Activated CD4-positive, alpha-beta T cell treated with anti-CD3 and anti-CD28 coated beads for 36 hours (primary cell): Measurements from ENCODE around the gene ITGA5. TPM values are rescaled to one million over a fixed set of nuclear protein-coding genes. Genes with fewer than 3 reads are reported as not detected.
A peak's percentile ranks its signal among the peaks of the same experiment; 100 is the strongest.

ENCODE experiments used
- ATAC-seq: fragments of 200-7000 bp; cut with Tn5 transposase; one replicate; pipeline ENCODE4 v1.10.0; 2021; ENCODE audit warnings: mild to moderate bottlenecking, moderate library complexity
- CTCF ChIA-PET: fragments of 350-600 bp; sonication (Branson Sonifier 250); formaldehyde crosslinking; loops from one replicate; lab custom pipeline; 2021; ENCODE audit warnings: antibody characterized with exemption; lab: Charles Lee
- POLR2A ChIA-PET: fragments of 350-600 bp; sonication (Branson Sonifier 250); formaldehyde crosslinking; loops from one replicate; lab custom pipeline; 2021; ENCODE audit warnings: antibody characterized with exemption, inconsistent platforms; lab: Charles Lee
- DNase-seq: peaks from one replicate; pipeline ENCODE4 v3.0.0-alpha.2; 2020
- H3K27ac Mint-ChIP-seq: one replicate; pipeline ENCODE4 v1.8.0; 2021; ENCODE audit warnings: mixed read lengths
- H3K27me3 Mint-ChIP-seq: one replicate; pipeline ENCODE4 v1.8.0; 2021; ENCODE audit warnings: mixed read lengths
- H3K36me3 Mint-ChIP-seq: one replicate; pipeline ENCODE4 v1.8.0; 2021; ENCODE audit warnings: low read depth, mixed read lengths
- H3K4me1 Mint-ChIP-seq: one replicate; pipeline ENCODE4 v1.8.0; 2021; ENCODE audit warnings: mixed read lengths
- H3K4me3 Mint-ChIP-seq: one replicate; pipeline ENCODE4 v1.8.0; 2021; ENCODE audit warnings: mild to moderate bottlenecking, moderate library complexity, mixed read lengths
- H3K9me3 Mint-ChIP-seq: one replicate; pipeline ENCODE4 v1.8.0; 2021; ENCODE audit warnings: low read depth, mixed read lengths
- intact Hi-C, 2 experiments: fragments of 100-400 bp; cut with DNase I in 1 of 2; cut with micrococcal nuclease in 1 of 2; formaldehyde crosslinking; loops; one replicate each; pipeline versions ENCODE4 v1.14.2 to v1.15.1; 2022 to 2024; cut with DNase I, micrococcal nuclease
- total RNA-seq, 2 experiments: library from RNA; stranded (reverse); gene quantifications; one replicate each; pipeline ENCODE4 v1.2.3, GENCODE V29; 2021

The ITGA5 gene
- total RNA-seq, 2 experiments from 2014 or later, result 38.6 to 58.0 TPM

- DNase-seq, result no peak
- H3K4me1 Mint-ChIP-seq, result peaks cover 22% of the 10 kb centered on the region
- peak overlapping the region; percentile 55 for H3K4me3 Mint-ChIP-seq
- POLR2A ChIA-PET, result interaction anchor here (0.6 to 0.9 kb wide), 3 partner anchors 28 to 74 kb away, joined by 3 to 4 read pairs (median 4); partner anchors contain the start of genes COPZ1 and HNRNPA1
- H3K9me3 Mint-ChIP-seq, result no peaks in the 10 kb centered on the region
- intact Hi-C loops, result no loop called here
- H3K27ac Mint-ChIP-seq, result no peak overlapping the region
- H3K36me3 Mint-ChIP-seq, result peaks cover 23% of the 10 kb centered on the region
- CTCF ChIA-PET, result interaction anchor here (0.5 to 2.1 kb wide), 14 partner anchors 7 to 1645 kb away, joined by 3 to 17 read pairs (median 4); partner anchors contain the start of gene COPZ1
- no peak for ATAC-seq
- no peaks in the 10 kb centered on the region for H3K27me3 Mint-ChIP-seq
These were observed 65.9 kb downstream of the ITGA5 start for GRCh38 chr12:54352891-54353874.

DNA sequence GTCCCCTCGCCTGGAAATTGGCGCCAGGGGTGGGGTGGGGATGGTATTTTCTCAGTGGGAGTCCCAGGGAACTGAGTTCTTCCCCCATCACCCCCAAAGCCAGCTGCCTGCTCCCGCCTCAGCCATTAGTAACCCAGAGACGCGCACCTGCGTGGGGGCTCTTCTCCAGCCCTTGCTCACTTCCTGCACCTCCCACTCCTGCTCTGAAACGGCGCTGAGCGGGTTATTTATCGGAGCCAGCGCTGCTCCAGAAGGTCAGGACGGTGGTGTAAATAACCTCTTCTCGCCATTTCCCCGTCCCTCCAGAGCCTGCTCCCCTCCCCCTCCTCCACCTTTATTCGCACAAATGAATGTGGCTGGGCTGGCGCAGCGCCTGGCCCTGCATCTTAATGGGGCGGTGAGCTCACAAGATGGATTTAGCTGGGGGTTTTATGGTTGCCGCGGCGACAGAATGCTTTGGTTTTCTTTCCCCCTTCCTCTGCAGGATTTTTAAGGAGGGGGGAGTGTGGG lies 67.0 kb downstream of the ITGA5 start:
- H3K4me3 Mint-ChIP-seq, result peak overlapping the region; percentile 55
- ATAC-seq, result peak; percentile 91
- peak; percentile 75 for DNase-seq
- intact Hi-C loops, result no loop called here
- peaks cover 30% of the 10 kb centered on the region for H3K36me3 Mint-ChIP-seq
- ChIA-PET POLR2A (interaction anchor here (0.9 kb wide), 1 partner anchor 27 kb away, joined by 4 read pairs; the partner anchor contains the start of gene COPZ1), CTCF (interaction anchor here (0.6 to 2.1 kb wide), 11 partner anchors 8 to 1646 kb away, joined by 3 to 17 read pairs (median 4); partner anchors contain the start of gene COPZ1)
- H3K27ac Mint-ChIP-seq, result peak overlapping the region; percentile 48
- no peaks in the 10 kb centered on the region for H3K9me3 Mint-ChIP-seq
- peaks cover 22% of the 10 kb centered on the region for H3K4me1 Mint-ChIP-seq
- H3K27me3 Mint-ChIP-seq, result no peaks in the 10 kb centered on the region

DNA sequence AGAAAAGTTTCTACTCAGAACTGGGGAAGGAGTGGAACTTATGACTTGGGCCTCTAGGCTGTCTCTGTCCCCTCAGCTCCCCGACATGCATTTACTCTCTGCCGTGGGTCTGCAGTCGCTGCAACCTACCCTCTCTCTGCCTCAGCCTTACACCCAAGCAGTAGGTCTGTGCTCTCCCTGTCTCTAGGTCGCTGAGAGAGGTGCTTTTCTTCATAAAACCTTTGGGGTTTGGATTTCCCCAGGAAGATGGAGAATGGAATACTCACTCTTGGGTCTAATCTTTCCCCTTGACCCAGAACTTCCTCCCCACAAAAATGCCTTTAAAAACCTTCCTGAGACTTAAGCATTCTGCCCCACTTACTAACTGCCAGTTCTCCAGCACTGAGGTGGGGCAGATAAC lies 67.7 kb downstream of the ITGA5 start:
- DNase-seq (no peak), ATAC-seq (no peak)
- intact Hi-C loops, result no loop called here
- H3K4me3 Mint-ChIP-seq, result no peak overlapping the region
- POLR2A ChIA-PET, result interaction anchor here (0.6 to 1.0 kb wide), 3 partner anchors 8 to 120 kb away, joined by 3 to 5 read pairs (median 3); no protein-coding TSS in a partner anchor
- CTCF ChIA-PET, result interaction anchor here (0.6 to 2.0 kb wide), 6 partner anchors 8 to 176 kb away, joined by 3 to 11 read pairs (median 4); no protein-coding TSS in a partner anchor
- no peaks in the 10 kb centered on the region for H3K9me3 Mint-ChIP-seq
- peaks cover 34% of the 10 kb centered on the region for H3K36me3 Mint-ChIP-seq
- no peaks in the 10 kb centered on the region for H3K27me3 Mint-ChIP-seq
- no peak overlapping the region for H3K27ac Mint-ChIP-seq
- peaks cover 22% of the 10 kb centered on the region for H3K4me1 Mint-ChIP-seq

GRCh38 chr12:54350743-54351142 lies 68.3 kb downstream of the ITGA5 start:
- intact Hi-C loops, result no loop called here
- no peaks in the 10 kb centered on the region for H3K9me3 Mint-ChIP-seq
- ATAC-seq (no peak), DNase-seq (no peak)
- peaks cover 22% of the 10 kb centered on the region for H3K4me1 Mint-ChIP-seq
- H3K4me3 Mint-ChIP-seq, result no peak overlapping the region
- ChIA-PET CTCF (interaction anchor here (0.6 to 1.7 kb wide), 5 partner anchors 8 to 111 kb away, joined by 3 to 11 read pairs (median 4); no protein-coding TSS in a partner anchor), POLR2A (interaction anchor here (0.8 to 1.0 kb wide), 2 partner anchors 8 to 12 kb away, joined by 3 read pairs; no protein-coding TSS in a partner anchor)
- H3K27me3 Mint-ChIP-seq, result no peaks in the 10 kb centered on the region
- H3K36me3 Mint-ChIP-seq, result peaks cover 34% of the 10 kb centered on the region
- H3K27ac Mint-ChIP-seq, result no peak overlapping the region

- Mint-ChIP-seq H3K4me3 (no peak overlapping the region), H3K9me3 (no peaks in the 10 kb centered on the region), H3K27me3 (no peaks in the 10 kb centered on the region), H3K27ac (no peak overlapping the region), H3K36me3 (peaks cover 41% of the 10 kb centered on the region), H3K4me1 (peaks cover 22% of the 10 kb centered on the region)
- ATAC-seq, result no peak
- ChIA-PET POLR2A (no interaction called here), CTCF (interaction anchor here (0.9 to 1.7 kb wide), 3 partner anchors 16 to 107 kb away, joined by 3 to 5 read pairs (median 4); no protein-coding TSS in a partner anchor)
- intact Hi-C loops, result no loop called here
- DNase-seq, result no peak
These were observed 69.4 kb downstream of the ITGA5 start for GRCh38 chr12:54349679-54350078.

DNA sequence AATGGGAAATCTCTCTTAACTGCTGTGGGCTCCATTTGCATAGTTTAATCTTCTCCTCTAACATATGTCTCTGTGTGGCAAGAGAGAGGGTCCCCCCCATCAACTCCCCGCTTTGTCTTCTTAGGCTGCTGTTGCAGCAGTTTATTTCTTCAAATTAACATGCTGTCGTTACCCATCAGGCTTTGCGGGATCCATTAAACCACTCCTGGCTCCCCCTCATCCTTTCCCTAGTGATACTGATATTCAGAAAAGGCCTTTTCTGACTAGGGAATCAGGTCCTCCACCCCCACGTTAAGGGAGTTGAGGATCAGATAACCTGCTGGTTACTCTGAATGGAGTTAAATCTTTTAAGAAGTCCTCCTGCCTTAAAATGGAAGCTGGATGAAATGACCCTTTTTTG lies 70.0 kb downstream of the ITGA5 start:
- intact Hi-C loops, result no loop called here
- Mint-ChIP-seq H3K4me3 (no peak overlapping the region), H3K9me3 (no peaks in the 10 kb centered on the region), H3K36me3 (peaks cover 43% of the 10 kb centered on the region), H3K4me1 (peaks cover 22% of the 10 kb centered on the region), H3K27ac (no peak overlapping the region), H3K27me3 (no peaks in the 10 kb centered on the region)
- ATAC-seq (no peak), DNase-seq (no peak)
- CTCF ChIA-PET, result interaction anchor here (0.9 kb wide), 1 partner anchor 108 kb away, joined by 3 read pairs; no protein-coding TSS in a partner anchor
- POLR2A ChIA-PET, result no interaction called here

Other genes starting within 250 kb of the ITGA5 start
- gene SMUG1, start 230.3 kb downstream of the ITGA5 start, total RNA-seq, result 10 to 100 TPM; 19.5 to 28.5 TPM
- gene CBX5, start 139.1 kb downstream of the ITGA5 start, total RNA-seq, result 100 to 1,000 TPM; 140 to 146 TPM
- gene HNRNPA1, start 138.5 kb downstream of the ITGA5 start, total RNA-seq, result 1,000 to 10,000 TPM; 1,642 to 2,308 TPM
- not detected for gene NFE2, start 118.3 kb downstream of the ITGA5 start, total RNA-seq
- 10 to 100 TPM; 95.2 to 98.7 TPM for gene COPZ1, start 94.1 kb downstream of the ITGA5 start, total RNA-seq
- 1 to 10 TPM in 1 of 2 experiments, under 1 TPM in 1; 0.98 to 1.7 TPM for gene GPR84, start 54.8 kb downstream of the ITGA5 start, total RNA-seq
- under 1 TPM; 0.73 to 0.74 TPM for gene ZNF385A, start 34.5 kb downstream of the ITGA5 start, total RNA-seq
- gene GTSF1, start 54.3 kb upstream of the ITGA5 start, total RNA-seq, result 1 to 10 TPM; 6.8 to 7.2 TPM
- 100 to 1,000 TPM; 131 to 174 TPM for gene NCKAP1L, start 78.5 kb upstream of the ITGA5 start, total RNA-seq
- 10 to 100 TPM; 24.3 to 25.8 TPM for gene PDE1B, start 130.3 kb upstream of the ITGA5 start, total RNA-seq
- gene PPP1R1A, start 169.4 kb upstream of the ITGA5 start, total RNA-seq, result not detected
- not detected for gene LACRT, start 215.6 kb upstream of the ITGA5 start, total RNA-seq
- gene DCD, start 229.1 kb upstream of the ITGA5 start, total RNA-seq, result not detected